Panc1 (cell line): ENCODE data around the gene CST5. TPM values are rescaled to one million over a fixed set of nuclear protein-coding genes. Genes with fewer than 3 reads are reported as not detected.

Experiments
- ATAC-seq: fragments of 200-7000 bp; cut with Tn5 transposase; 2 replicates; pipeline ENCODE4 v1.9.1; 2020; ENCODE audit warnings: mild to moderate bottlenecking, moderate library complexity
- BruUV-seq: library from RNA; stranded (reverse); fragments of 400-500 nt; replicated peaks from 2 replicates; lab custom pipeline; 2021; lab: Mats Ljungman, UMichigan
- CTCF ChIA-PET: fragments of 300-600 bp; sonication (Branson Sonifier 250); formaldehyde crosslinking; loops from one replicate; lab custom pipeline; 2022; ENCODE audit warnings: antibody characterized with exemption; lab: Charles Lee
- POLR2A ChIA-PET: fragments of 300-600 bp; sonication (Branson Sonifier 250); formaldehyde crosslinking; loops from one replicate; lab custom pipeline; 2022; ENCODE audit warnings: antibody characterized with exemption; lab: Charles Lee
- DNase-seq: peaks from one replicate; pipeline ENCODE4 v3.0.0-alpha.2; 2010; ENCODE audit warnings: low read depth, low spot score
- H3K27ac ChIP-seq: 2 replicates; pipeline ENCODE4 v1.5.1; 2011; ENCODE audit warnings: mild to moderate bottlenecking, low read length, inconsistent platforms
- H3K27me3 ChIP-seq: fragments of 200-500 bp; sonication (Bioruptor generic); 2 replicates; pipeline ENCODE4 v1.6.0; 2014; ENCODE audit warnings: low read length, inconsistent platforms; ENCODE audit not compliant: control insufficient read depth, insufficient read depth
- H3K36me3 ChIP-seq: fragments of 200-500 bp; sonication (Bioruptor generic); 2 replicates; pipeline ENCODE4 v1.5.1; 2014; ENCODE audit warnings: inconsistent platforms, mild to moderate bottlenecking, low read length, moderate library complexity; ENCODE audit not compliant: control insufficient read depth, insufficient read depth
- H3K4me1 ChIP-seq: 2 replicates; pipeline ENCODE4 v1.5.1; 2011; ENCODE audit warnings: inconsistent platforms, mild to moderate bottlenecking, low read length, moderate library complexity; ENCODE audit not compliant: control insufficient read depth, insufficient read depth
- H3K4me3 ChIP-seq, 2 experiments: 2 replicates each; pipeline ENCODE4 v1.5.1; 2011 to 2012; ENCODE audit warnings: low read depth in 2 of 2, low read length in 2 of 2, mild to moderate bottlenecking in 2 of 2, inconsistent platforms in 1 of 2, moderate library complexity in 1 of 2
- H3K9me3 ChIP-seq: fragments of 200-500 bp; sonication (Bioruptor generic); 2 replicates; pipeline ENCODE4 v1.5.1; 2014; ENCODE audit warnings: low read depth, mild to moderate bottlenecking, inconsistent platforms, low read length, moderate library complexity; ENCODE audit not compliant: control insufficient read depth, insufficient read depth
- CTCF ChIP-seq: fragments of 450-650 bp; IDR thresholded peaks from 2 replicates; pipeline ENCODE4 v1.5.1; 2017; ENCODE audit warnings: mild to moderate bottlenecking
- POLR2AphosphoS5 ChIP-seq: IDR thresholded peaks from 2 replicates; pipeline ENCODE4 v1.6.1; 2012; ENCODE audit warnings: mild to moderate bottlenecking, low read depth, low read length, moderate library complexity
- REST ChIP-seq, 2 experiments: IDR thresholded peaks; 2 replicates each; pipeline ENCODE4 v1.6.1; 2011 to 2012; ENCODE audit warnings: low read depth in 2 of 2, control low read depth in 1 of 2, low read length in 1 of 2, mild to moderate bottlenecking in 1 of 2, moderate library complexity in 1 of 2; ENCODE audit not compliant: insufficient read depth in 1 of 2
- SIN3A ChIP-seq: IDR thresholded peaks from 2 replicates; pipeline ENCODE4 v1.6.1; 2012; ENCODE audit warnings: low read depth, mild to moderate bottlenecking, low read length, moderate library complexity, borderline replicate concordance; ENCODE audit not compliant: insufficient read depth
- TCF7L2 ChIP-seq: IDR thresholded peaks from 2 replicates; pipeline ENCODE4 v1.6.1; 2011; ENCODE audit warnings: mild to moderate bottlenecking, low read depth, low read length, inconsistent platforms
- in situ Hi-C: cut with HindIII; loops from 2 replicates; pipeline ENCODE4 v1.10.0; 2016; ENCODE audit warnings: low sequenced_read_pairs, low pct_unique_long_range_greater_than_20kb
- intact Hi-C: fragments of 100-400 bp; cut with micrococcal nuclease; formaldehyde crosslinking; loops from one replicate; pipeline ENCODE4 v1.10.0; 2022; ENCODE audit not compliant: unreplicated experiment
- total RNA-seq: library from RNA; stranded (reverse); gene quantifications from one replicate; pipeline ENCODE4 v1.2.1, GENCODE V29; 2021; ENCODE audit not compliant: unreplicated experiment

Gene CST5
- total RNA-seq, 1 experiment from 2014 or later: not detected

DNA sequence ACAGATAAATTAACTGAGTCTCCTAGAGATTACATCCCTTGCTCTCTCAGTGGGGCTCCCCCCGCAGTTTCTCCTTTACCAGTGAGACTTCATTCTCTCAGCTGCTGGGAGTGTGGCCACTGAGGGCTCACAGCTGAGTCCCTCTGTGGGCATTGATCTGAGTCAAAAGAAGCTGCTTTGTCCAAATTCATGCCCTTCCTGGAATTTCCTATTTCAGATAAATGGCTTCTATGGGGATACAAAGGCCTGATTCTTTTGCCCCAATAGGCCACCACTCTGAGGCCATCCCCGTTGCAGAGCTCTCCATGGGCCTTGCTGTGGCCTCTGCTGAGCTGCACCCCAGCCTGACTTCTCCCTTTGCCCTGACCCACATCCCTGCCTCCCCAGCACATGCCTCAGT, 10.0 kb downstream of the CST5 start:
- in situ Hi-C loops (no loop called here), intact Hi-C loops (no loop called here)
- Histone ChIP-seq H3K4me1 (no peaks in the 10 kb centered on the region), H3K27me3 (no peaks in the 10 kb centered on the region), H3K4me3 (no peak overlapping the region), H3K9me3 (no peaks in the 10 kb centered on the region), H3K36me3 (no peaks in the 10 kb centered on the region), H3K27ac (no peak overlapping the region)
- ChIA-PET POLR2A (no interaction called here), CTCF (no interaction called here)
- DNase-seq (no peak), ATAC-seq (no peak)
- no TSS peak for BruUV-seq
- no peak for TF ChIP-seq REST (IDR thresholded peaks at IDR 0.05; ENCODE audit: insufficient read depth in 1 of 2, low read depth in 2 of 2, low read length in 1 of 2)
- no peak for TF ChIP-seq TCF7L2
- TF ChIP-seq CTCF: no peak
- TF ChIP-seq POLR2AphosphoS5: no peak
- TF ChIP-seq SIN3A: no peak

DNA sequence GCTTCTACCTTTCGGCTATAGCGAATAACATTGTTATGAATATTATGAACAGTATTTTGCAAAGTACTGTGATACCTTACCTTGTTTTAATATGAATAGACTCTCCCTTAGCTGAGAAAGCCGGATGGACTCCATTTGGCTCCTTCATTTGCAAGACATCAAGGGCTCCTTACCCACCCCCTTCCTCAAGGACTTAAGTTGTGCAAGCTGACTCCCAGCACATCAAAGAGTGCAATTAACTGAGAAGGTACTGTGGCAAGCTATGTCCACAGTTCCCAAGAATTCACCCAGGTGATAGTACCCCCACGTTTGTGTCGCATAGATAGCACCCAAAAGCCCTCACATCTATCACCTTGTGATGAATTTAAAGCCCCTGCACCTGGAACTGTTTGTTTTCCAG, 11.2 kb downstream of the CST5 start:
- in situ Hi-C loops: no loop called here
- no peak for DNase-seq

More for the DNA sequence above, 11.2 kb downstream of the CST5 start:
- BruUV-seq: no TSS peak
- H3K4me3 ChIP-seq: no peak overlapping the region
- no peaks in the 10 kb centered on the region for H3K9me3 ChIP-seq
- no peaks in the 10 kb centered on the region for H3K36me3 ChIP-seq
- TF ChIP-seq REST (IDR thresholded peaks at IDR 0.05; ENCODE audit: insufficient read depth in 1 of 2, low read depth in 2 of 2, low read length in 1 of 2) (no peak), POLR2AphosphoS5 (no peak), CTCF (no peak), SIN3A (no peak), TCF7L2 (no peak)
- ChIA-PET POLR2A (no interaction called here), CTCF (no interaction called here)
- ATAC-seq: no peak
- intact Hi-C loops: no loop called here
- no peaks in the 10 kb centered on the region for H3K4me1 ChIP-seq
- H3K27me3 ChIP-seq: no peaks in the 10 kb centered on the region
- H3K27ac ChIP-seq: no peak overlapping the region
